Endothelial cell of umbilical vein (primary cell): Measurements from ENCODE around the gene GGTA1.

Source experiments
- CTCF ChIP-seq, 2 donors: IDR thresholded peaks; 1 replicate in 1 of 2; 2 replicates in 1 of 2; pipeline ENCODE4 v1.5.1; 2011; ENCODE audit warnings: low read length in 2 of 2, mild to moderate bottlenecking in 2 of 2, moderate library complexity in 2 of 2, control low read depth in 1 of 2, inconsistent platforms in 1 of 2, low read depth in 1 of 2; ENCODE audit not compliant: insufficient read depth in 1 of 2; ENCODE audit errors: extremely low read depth in 1 of 2
- EZH2 ChIP-seq: IDR thresholded peaks from 2 replicates; pipeline ENCODE4 v1.6.1; 2012; ENCODE audit warnings: borderline replicate concordance, low read depth, mild to moderate bottlenecking, moderate library complexity, low read length, inconsistent platforms; ENCODE audit not compliant: severe bottlenecking
- FOS ChIP-seq: IDR thresholded peaks from 2 replicates; pipeline ENCODE4 v1.6.1; 2011; ENCODE audit warnings: mild to moderate bottlenecking, low read length, moderate library complexity, borderline replicate concordance; ENCODE audit not compliant: insufficient read depth
- GATA2 ChIP-seq: IDR thresholded peaks from 2 replicates; pipeline ENCODE4 v1.7.0; 2011; ENCODE audit warnings: low read depth, mild to moderate bottlenecking, moderate library complexity, mixed read lengths, low read length; ENCODE audit not compliant: insufficient read length, insufficient read depth
- MAX ChIP-seq: IDR thresholded peaks from 2 replicates; pipeline ENCODE4 v1.6.1; 2011; ENCODE audit not compliant: insufficient read depth, insufficient read length
- MYC ChIP-seq: IDR thresholded peaks from one replicate; pipeline ENCODE4 v1.6.1; 2011; ENCODE audit warnings: mild to moderate bottlenecking, low read depth, low read length
- POLR2A ChIP-seq: IDR thresholded peaks from 2 replicates; pipeline ENCODE4 v1.6.1; 2012; ENCODE audit warnings: low read depth, mild to moderate bottlenecking, control low read depth, low read length
- POLR2AphosphoS5 ChIP-seq: IDR thresholded peaks from 2 replicates; pipeline ENCODE4 v1.6.1; 2012; ENCODE audit warnings: low read depth, mild to moderate bottlenecking, control low read depth, low read length, moderate library complexity; ENCODE audit not compliant: insufficient read depth

GRCh38 chr9:121437891-121438290 is 61.8 kb downstream of the GGTA1 start:
- TF ChIP-seq CTCF (IDR thresholded peaks at IDR 0.05; ENCODE audit: extremely low read depth in 1 of 2, insufficient read depth in 1 of 2, low read depth in 1 of 2, low read length in 2 of 2): no peak
- TF ChIP-seq POLR2A: no peak
- no peak for TF ChIP-seq EZH2
- no peak for TF ChIP-seq POLR2AphosphoS5
- no peak for TF ChIP-seq MAX
- no peak for TF ChIP-seq MYC
- TF ChIP-seq GATA2: no peak
- TF ChIP-seq FOS: no peak
